GM21515 (cell line): ENCODE data around the gene SUSD6.
"Not testable (repeated sequence)": the region's sequence is repeated elsewhere in the genome, so short reads cannot be mapped to it uniquely, and the experiment has no call there.

Experiments used
- ATAC-seq: cut with Tn5 transposase; IDR thresholded peaks from one replicate; pipeline ENCODE4 v1.9.1; 2021; ENCODE audit not compliant: unreplicated experiment

Gene SUSD6

GRCh38 chr14:69647213-69647612 is 35.8 kb downstream of the SUSD6 start:
- no peak for ATAC-seq

DNA sequence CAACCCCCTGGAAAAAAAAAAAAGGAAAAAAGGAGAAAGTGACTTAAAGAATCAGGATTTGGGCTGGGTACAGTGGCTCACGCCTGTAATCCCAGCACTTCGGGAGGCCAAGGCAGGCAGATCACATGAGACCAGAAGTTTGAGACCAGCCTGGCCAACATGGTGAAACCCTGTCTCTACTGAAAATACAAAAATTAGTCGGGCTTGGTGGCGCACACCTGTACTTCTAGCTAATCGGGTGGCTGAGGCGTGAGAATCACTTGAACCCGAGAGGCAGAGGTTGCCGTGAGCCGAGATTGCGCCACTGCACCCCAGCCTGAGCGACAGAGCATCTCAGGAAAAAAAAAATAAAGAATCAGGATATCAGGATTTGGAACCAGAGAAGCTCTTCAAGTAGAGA is 36.2 kb downstream of the SUSD6 start:
- ATAC-seq = not testable (repeated sequence)

DNA sequence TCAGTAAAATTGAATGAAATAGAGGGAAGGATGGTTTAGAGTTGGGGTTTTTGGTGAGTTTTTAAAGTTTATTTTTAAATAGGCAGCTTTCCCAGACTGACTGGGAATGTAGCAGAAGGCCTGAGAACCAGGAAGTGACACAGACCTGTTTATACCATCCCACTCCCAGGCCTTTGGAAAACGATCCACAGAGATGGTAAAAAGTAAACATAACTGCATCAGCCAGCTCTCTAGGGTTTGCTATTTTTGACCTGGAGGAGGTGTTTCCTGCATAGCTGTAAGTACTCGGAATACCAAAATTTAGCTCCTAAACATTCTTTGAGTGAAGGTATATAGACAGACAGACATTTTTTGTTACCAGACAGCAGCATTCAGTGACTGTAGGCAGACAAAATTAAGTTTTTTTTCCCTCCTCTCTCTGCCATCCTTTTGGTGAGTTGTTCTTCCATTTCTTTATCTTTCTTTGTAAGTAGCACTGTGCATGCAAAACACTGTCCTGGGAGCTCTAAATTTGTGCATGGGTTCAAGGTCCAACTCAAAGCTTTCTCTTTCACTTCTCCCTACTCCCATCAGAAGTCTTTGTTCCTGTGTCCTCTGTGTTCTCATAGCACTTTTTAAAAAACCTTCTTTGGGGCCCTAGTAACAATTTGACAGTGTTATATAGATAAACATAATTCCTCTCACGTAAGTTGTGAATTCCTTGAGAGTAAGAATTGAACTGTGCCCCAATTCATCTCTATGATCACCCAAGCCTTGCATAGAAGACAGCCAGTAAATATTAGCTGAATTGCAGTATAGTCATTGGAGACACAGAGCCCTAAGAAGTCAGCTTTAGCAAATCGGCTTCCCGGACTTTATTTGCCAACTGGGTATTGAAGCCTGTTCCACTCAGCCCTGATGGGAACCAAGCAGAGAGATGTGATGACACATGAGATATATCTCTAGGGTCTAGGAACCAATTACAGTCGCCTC is 37.4 kb downstream of the SUSD6 start:
- peak; percentile 48 for ATAC-seq

GRCh38 chr14:69650948-69651369 is 39.6 kb downstream of the SUSD6 start:
- ATAC-seq = no peak

- ATAC-seq = no peak
Measured at GRCh38 chr14:69651664-69652063, 40.3 kb downstream of the SUSD6 start.

DNA sequence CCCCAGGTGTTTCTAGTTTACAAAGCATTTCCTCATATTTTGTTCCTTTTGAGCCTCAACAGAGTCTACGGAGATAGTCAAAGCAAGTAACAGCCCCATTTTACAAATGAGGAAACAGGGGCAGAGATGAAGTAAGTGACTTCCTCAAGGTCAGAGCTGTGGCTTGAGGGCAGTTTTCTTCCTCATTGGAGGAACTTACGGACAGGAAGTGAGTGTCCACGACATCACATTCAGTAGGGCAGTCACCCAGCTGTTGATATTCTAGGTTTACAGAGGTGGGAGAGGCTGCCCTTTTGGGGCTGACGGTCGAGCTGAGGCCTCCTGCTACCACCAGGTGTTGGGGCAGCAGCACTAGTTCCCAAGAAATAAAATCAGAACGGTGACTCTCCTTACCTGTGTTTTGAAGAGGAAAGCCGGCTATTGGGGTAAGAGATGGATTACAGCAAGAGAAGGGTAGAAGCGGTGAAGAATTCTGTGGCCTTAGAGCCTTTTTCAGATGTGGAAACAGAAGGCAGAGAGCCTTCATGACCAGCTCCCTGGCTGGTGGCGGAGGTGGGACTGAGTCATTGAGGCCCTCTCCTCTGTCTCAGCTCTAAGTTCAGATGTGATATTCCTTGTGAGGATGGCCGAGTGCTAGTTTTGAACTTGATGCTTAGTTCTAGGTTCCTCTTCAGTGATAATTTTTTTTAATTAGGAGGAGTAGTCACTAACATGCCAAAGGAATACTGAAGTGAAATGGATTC is 41.7 kb downstream of the SUSD6 start:
- ATAC-seq = peak; percentile 47

GRCh38 chr14:69654116-69654515 is 42.7 kb downstream of the SUSD6 start:
- no peak for ATAC-seq

DNA sequence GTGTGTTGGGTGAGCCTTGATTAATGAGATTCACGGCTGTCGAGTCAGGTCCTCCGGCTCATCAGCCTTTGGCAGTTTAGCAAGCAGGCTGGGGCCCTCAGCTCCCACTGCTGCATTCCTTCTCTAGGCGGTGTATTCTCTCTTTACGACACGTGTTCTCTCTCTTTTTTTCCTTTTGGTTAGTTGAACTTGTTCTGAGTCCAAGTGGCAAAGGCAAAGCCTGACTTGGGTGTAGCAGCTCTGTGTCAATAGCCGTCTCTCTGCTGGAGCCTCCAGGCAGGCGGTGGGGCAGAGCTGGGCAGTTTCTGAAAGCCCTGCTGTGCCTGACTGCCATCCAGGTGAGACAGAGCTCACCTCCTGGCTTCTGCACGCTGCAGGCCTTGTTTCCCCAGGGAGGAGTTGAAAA is 46.6 kb downstream of the SUSD6 start:
- no peak for ATAC-seq

- ATAC-seq = no peak
Measured at GRCh38 chr14:69658664-69659261, 47.4 kb downstream of the SUSD6 start.

DNA sequence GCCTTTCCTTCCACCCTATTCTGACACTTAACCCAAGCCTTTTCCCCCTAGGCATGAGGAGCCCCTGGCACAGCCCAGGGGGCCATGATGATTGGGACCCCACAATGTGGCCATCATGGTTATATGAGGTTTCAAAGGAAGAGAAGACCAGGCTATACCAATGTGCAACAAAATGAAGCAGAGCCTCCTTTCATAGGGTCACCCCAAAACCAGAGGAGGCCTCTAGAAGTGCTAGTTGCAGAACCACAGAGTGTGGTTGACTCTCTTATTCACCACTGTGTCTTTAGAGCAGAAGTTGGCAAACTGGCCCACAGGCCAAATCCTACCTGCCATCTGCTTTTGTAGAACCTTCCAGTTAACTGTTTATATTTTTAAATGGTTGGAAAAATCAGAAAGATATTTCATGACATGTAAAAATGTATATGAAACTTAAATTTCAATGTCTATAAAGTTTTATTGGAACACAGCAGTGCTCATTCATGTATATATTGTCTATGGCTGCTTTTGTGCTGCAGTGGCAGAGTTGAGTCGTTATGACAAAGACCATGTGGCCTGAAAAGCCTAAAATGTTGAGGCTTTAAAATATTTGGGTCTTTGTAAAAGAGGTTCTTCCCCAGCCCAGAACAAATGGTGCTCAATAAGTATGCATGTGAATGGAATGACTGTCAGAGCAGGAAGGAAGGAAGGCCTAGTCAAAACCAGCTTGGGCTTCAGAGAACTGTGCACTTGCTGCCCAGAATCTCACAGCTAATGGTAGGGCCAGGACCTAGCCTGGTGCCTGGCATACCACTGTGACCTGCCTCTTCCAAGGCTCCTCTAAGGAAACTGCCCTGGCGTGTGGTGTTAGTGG is 49.2 kb downstream of the SUSD6 start:
- no peak for ATAC-seq

- ATAC-seq = no peak
Measured at GRCh38 chr14:69661194-69661537, 49.8 kb downstream of the SUSD6 start.

GRCh38 chr14:69662636-69663299 is 51.4 kb downstream of the SUSD6 start:
- ATAC-seq = no peak

- ATAC-seq = no peak
Measured at GRCh38 chr14:69663300-69663643, 51.9 kb downstream of the SUSD6 start.

DNA sequence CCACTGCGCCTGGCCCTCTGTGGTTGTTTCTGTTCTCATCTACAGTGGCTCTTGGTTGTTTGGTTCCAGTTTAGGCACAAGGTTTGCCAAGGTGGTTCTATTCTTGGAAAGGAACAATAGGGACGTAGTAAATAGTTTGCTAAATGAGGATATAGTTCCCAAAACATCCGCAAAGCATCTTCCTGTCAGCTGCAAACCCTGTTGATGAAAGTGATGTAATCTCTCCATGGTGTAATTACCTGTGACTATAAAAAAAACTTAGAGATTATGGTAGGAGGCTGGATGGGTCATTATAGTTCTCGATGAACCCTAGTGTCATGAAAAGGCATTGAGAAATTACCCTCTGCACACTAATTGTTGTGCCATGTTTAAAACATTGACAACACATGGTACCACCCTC is 52.9 kb downstream of the SUSD6 start:
- ATAC-seq = no peak

- ATAC-seq = no peak
Measured at GRCh38 chr14:69664865-69665526, 53.6 kb downstream of the SUSD6 start.

DNA sequence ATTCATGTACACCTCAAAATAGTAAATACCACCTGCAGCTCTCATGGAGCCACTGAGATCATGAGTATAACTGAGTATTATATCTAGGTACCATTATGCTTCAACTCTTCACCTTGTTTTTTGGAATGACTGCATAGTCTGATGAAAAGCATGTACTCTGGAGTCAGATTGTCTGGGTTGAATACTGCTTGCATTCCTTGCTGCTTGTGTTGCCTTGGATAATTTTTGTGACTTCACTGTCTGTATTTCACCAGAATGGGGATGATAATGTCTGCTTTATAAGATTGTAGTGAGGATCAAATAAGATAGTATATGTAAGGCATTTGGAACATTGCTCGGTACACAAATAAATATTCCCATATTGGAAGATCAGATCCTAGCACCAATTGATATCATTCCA is 54.2 kb downstream of the SUSD6 start:
- ATAC-seq = no peak

DNA sequence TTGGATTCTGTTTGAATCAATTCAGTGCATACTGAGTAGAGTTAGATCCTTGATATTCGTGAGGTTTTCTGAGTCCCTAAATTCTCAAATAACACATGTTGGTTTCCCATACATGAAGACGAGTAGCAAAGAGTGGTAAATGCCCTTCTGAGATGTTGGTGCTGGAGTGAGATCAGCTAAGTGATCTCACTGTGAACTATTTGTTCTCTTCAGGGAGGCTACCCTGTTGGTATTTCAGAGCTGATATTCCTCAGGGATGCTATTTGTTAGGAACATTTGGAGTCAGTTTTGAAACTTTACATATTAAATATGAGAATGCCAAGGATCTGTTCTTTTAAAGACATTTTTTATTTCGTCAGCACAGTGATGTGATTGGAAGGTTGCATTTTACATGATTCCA is 54.7 kb downstream of the SUSD6 start:
- ATAC-seq = no peak

GRCh38 chr14:69666690-69667211 is 55.4 kb downstream of the SUSD6 start:
- ATAC-seq = no peak

DNA sequence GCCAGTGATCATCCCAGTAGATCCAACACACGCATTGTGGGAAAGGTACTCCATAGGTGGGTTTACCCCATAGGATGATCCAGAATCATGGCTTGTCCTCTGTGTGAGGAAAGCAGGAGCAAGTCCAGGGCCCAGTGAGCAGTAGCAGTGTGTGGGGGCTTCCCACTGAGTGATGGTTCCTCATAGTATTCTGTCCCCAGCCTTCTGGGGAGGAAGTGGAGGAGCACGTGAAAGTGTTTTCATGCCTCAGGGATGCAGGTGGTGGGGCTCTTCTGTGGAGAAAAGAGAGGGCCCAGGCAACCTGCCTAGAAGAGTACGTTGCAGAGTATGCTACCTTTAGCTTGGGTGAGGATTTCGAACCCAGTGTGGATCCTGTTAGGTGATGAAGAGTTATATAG is 56.5 kb downstream of the SUSD6 start:
- ATAC-seq = peak; percentile 40

- no peak for ATAC-seq
Measured at GRCh38 chr14:69669375-69669774, 58.0 kb downstream of the SUSD6 start.
